Ishikawa (cell line): ENCODE results near the gene CKM.

ENCODE experiments used
- CEBPB ChIP-seq: IDR thresholded peaks from 2 replicates; pipeline ENCODE4 v1.6.1; 2012
- CREB1 ChIP-seq: IDR thresholded peaks from 2 replicates; pipeline ENCODE4 v1.6.1; 2012; ENCODE audit warnings: low read depth
- EGR1 ChIP-seq: IDR thresholded peaks from 2 replicates; pipeline ENCODE4 v1.6.1; 2012
- EP300 ChIP-seq: IDR thresholded peaks from 2 replicates; pipeline ENCODE4 v1.6.1; 2012; ENCODE audit warnings: borderline replicate concordance
- FOXM1 ChIP-seq: IDR thresholded peaks from 2 replicates; pipeline ENCODE4 v1.6.1; 2012; ENCODE audit warnings: low read depth, borderline replicate concordance
- NFIC ChIP-seq: IDR thresholded peaks from 2 replicates; pipeline ENCODE4 v1.6.1; 2012
- RAD21 ChIP-seq: IDR thresholded peaks from 2 replicates; pipeline ENCODE4 v1.6.1; 2012; ENCODE audit warnings: low read depth
- TAF1 ChIP-seq: IDR thresholded peaks from 2 replicates; pipeline ENCODE4 v1.6.1; 2012; ENCODE audit warnings: low read depth, mild to moderate bottlenecking
- TCF12 ChIP-seq: IDR thresholded peaks from 2 replicates; pipeline ENCODE4 v1.6.1; 2012; ENCODE audit warnings: low read depth
- TEAD4 ChIP-seq: IDR thresholded peaks from 2 replicates; pipeline ENCODE4 v1.6.1; 2012
- USF1 ChIP-seq: IDR thresholded peaks from 2 replicates; pipeline ENCODE4 v1.6.1; 2012
- YY1 ChIP-seq: IDR thresholded peaks from 2 replicates; pipeline ENCODE4 v1.6.1; 2012; ENCODE audit warnings: low read depth
- ZBTB7A ChIP-seq: IDR thresholded peaks from 2 replicates; pipeline ENCODE4 v1.6.1; 2012; ENCODE audit warnings: low read depth
- TF ChIP-seq, protein P1 (sequence below): IDR thresholded peaks from 2 replicates; pipeline ENCODE4 v1.6.1; 2012
- TF ChIP-seq, protein P2 (sequence below): IDR thresholded peaks from 2 replicates; pipeline ENCODE4 v1.6.1; 2012; ENCODE audit warnings: low read depth, mild to moderate bottlenecking

CKM gene

GRCh38 chr19:45304141-45304926 lies 18.3 kb downstream of the CKM start:
- no peak for TF ChIP-seq ZBTB7A
- TF ChIP-seq EP300: no peak

GRCh38 chr19:45303269-45304060 lies 19.2 kb downstream of the CKM start:
- no peak for TF ChIP-seq EGR1
- TF ChIP-seq, protein P1, sequence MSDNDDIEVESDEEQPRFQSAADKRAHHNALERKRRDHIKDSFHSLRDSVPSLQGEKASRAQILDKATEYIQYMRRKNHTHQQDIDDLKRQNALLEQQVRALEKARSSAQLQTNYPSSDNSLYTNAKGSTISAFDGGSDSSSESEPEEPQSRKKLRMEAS: no peak
- TF ChIP-seq ZBTB7A: no peak
- TF ChIP-seq EP300: no peak
- no peak for TF ChIP-seq YY1
- no peak for TF ChIP-seq RAD21
- TF ChIP-seq TCF12: no peak
- TF ChIP-seq CREB1: no peak
- TF ChIP-seq, protein P2, sequence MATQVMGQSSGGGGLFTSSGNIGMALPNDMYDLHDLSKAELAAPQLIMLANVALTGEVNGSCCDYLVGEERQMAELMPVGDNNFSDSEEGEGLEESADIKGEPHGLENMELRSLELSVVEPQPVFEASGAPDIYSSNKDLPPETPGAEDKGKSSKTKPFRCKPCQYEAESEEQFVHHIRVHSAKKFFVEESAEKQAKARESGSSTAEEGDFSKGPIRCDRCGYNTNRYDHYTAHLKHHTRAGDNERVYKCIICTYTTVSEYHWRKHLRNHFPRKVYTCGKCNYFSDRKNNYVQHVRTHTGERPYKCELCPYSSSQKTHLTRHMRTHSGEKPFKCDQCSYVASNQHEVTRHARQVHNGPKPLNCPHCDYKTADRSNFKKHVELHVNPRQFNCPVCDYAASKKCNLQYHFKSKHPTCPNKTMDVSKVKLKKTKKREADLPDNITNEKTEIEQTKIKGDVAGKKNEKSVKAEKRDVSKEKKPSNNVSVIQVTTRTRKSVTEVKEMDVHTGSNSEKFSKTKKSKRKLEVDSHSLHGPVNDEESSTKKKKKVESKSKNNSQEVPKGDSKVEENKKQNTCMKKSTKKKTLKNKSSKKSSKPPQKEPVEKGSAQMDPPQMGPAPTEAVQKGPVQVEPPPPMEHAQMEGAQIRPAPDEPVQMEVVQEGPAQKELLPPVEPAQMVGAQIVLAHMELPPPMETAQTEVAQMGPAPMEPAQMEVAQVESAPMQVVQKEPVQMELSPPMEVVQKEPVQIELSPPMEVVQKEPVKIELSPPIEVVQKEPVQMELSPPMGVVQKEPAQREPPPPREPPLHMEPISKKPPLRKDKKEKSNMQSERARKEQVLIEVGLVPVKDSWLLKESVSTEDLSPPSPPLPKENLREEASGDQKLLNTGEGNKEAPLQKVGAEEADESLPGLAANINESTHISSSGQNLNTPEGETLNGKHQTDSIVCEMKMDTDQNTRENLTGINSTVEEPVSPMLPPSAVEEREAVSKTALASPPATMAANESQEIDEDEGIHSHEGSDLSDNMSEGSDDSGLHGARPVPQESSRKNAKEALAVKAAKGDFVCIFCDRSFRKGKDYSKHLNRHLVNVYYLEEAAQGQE: no peak
- TF ChIP-seq NFIC: no peak
- no peak for TF ChIP-seq CEBPB
- no peak for TF ChIP-seq USF1
- TF ChIP-seq TAF1: no peak
- TF ChIP-seq TEAD4: no peak
- no peak for TF ChIP-seq FOXM1

DNA sequence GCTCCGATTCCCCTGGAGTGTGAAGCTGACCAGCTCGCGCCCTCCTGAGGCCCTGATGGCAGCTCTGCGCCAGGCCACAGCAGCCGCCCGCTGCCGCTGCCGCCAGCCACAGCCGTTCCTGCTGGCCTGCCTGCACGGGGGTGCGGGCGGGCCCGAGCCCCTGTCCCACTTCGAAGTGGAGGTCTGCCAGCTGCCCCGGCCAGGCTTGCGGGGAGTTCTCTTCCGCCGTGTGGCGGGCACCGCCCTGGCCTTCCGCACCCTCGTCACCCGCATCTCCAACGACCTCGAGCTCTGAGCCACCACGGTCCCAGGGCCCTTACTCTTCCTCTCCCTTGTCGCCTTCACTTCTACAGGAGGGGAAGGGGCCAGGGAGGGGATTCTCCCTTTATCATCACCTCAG lies 20.3 kb downstream of the CKM start:
- TF ChIP-seq EP300: no peak

GRCh38 chr19:45299719-45300118 lies 23.0 kb downstream of the CKM start:
- TF ChIP-seq FOXM1 (no peak), CREB1 (no peak), RAD21 (no peak), YY1 (no peak), ZBTB7A (no peak), USF1 (no peak), EGR1 (no peak), TEAD4 (no peak), TAF1 (no peak), TCF12 (no peak), CEBPB (no peak), NFIC (no peak), EP300 (no peak)
- TF ChIP-seq, protein P1: no peak
- TF ChIP-seq, protein P2: no peak

DNA sequence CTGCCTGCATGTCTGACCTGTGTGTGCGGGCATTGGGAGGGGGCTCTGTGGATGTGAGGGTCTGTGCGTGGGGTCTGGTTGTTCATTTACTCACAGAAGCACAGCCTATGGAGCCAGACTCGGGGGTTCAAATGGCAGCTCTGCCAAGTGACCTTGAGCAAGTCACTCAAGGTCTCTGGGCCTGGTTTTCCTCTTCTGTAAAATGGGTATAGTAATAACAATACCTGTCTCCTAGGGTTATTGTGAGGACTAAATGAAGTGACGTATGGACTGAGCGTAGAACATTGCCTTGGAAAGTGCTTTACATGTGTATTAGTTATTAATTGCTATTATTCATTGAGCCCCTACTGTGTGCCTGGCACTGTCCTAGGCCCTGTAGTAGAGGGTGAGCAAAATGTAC lies 24.4 kb downstream of the CKM start:
- TF ChIP-seq FOXM1 (no peak), EGR1 (no peak), CREB1 (no peak), TEAD4 (no peak), TCF12 (no peak), USF1 (no peak), ZBTB7A (no peak), EP300 (no peak), RAD21 (no peak), TAF1 (no peak), NFIC (no peak), CEBPB (no peak), YY1 (no peak)
- TF ChIP-seq, protein P2: no peak
- TF ChIP-seq, protein P1: no peak
